Measurements from ENCODE around the gene NPTX2.

NPTX2 gene

GRCh38 chr7:98655611-98656010 is 38.5 kb downstream of the NPTX2 start:
- H2AFZ ChIP-seq (ENCODE audit: low read length, unreplicated experiment) = no peak overlapping the region
- H3K4me3 ChIP-seq (ENCODE audit: low read depth, low read length) = no peak overlapping the region
- H3K36me3 ChIP-seq (ENCODE audit: insufficient read depth, low read length) = no peaks in the 10 kb centered on the region
- peaks cover 32% of the 10 kb centered on the region for H3K27me3 ChIP-seq (ENCODE audit: insufficient read depth, low read length)
- no peaks in the 10 kb centered on the region for H3K4me1 ChIP-seq (ENCODE audit: control insufficient read depth, insufficient read depth, low read length, unreplicated experiment)
- no peak overlapping the region for H3K27ac ChIP-seq (ENCODE audit: low read depth, low read length)
- no peaks in the 10 kb centered on the region for H3K79me2 ChIP-seq (ENCODE audit: control insufficient read depth, insufficient read depth, low read length, unreplicated experiment)

- H3K27ac ChIP-seq (ENCODE audit: low read depth, low read length) = no peak overlapping the region
- no peaks in the 10 kb centered on the region for H3K4me1 ChIP-seq (ENCODE audit: control insufficient read depth, insufficient read depth, low read length, unreplicated experiment)
- no peak overlapping the region for H3K4me3 ChIP-seq (ENCODE audit: low read depth, low read length)
- no peaks in the 10 kb centered on the region for H3K79me2 ChIP-seq (ENCODE audit: control insufficient read depth, insufficient read depth, low read length, unreplicated experiment)
- peaks cover 29% of the 10 kb centered on the region for H3K27me3 ChIP-seq (ENCODE audit: insufficient read depth, low read length)
- H3K36me3 ChIP-seq (ENCODE audit: insufficient read depth, low read length) = no peaks in the 10 kb centered on the region
- H2AFZ ChIP-seq (ENCODE audit: low read length, unreplicated experiment) = no peak overlapping the region
Measured at GRCh38 chr7:98656899-98657298, 39.8 kb downstream of the NPTX2 start.

GRCh38 chr7:98657736-98658135 is 40.7 kb downstream of the NPTX2 start:
- no peak overlapping the region for H3K27ac ChIP-seq (ENCODE audit: low read depth, low read length)
- H3K36me3 ChIP-seq (ENCODE audit: insufficient read depth, low read length) = no peaks in the 10 kb centered on the region
- H2AFZ ChIP-seq (ENCODE audit: low read length, unreplicated experiment) = no peak overlapping the region
- H3K4me1 ChIP-seq (ENCODE audit: control insufficient read depth, insufficient read depth, low read length, unreplicated experiment) = no peaks in the 10 kb centered on the region
- no peaks in the 10 kb centered on the region for H3K79me2 ChIP-seq (ENCODE audit: control insufficient read depth, insufficient read depth, low read length, unreplicated experiment)
- no peak overlapping the region for H3K4me3 ChIP-seq (ENCODE audit: low read depth, low read length)
- peaks cover 25% of the 10 kb centered on the region for H3K27me3 ChIP-seq (ENCODE audit: insufficient read depth, low read length)

- Histone ChIP-seq H3K4me3 (ENCODE audit: low read depth, low read length) (no peak overlapping the region), H3K27ac (ENCODE audit: low read depth, low read length) (no peak overlapping the region), H3K36me3 (ENCODE audit: insufficient read depth, low read length) (no peaks in the 10 kb centered on the region), H3K27me3 (ENCODE audit: insufficient read depth, low read length) (peaks cover 27% of the 10 kb centered on the region), H2AFZ (ENCODE audit: low read length, unreplicated experiment) (no peak overlapping the region), H3K79me2 (ENCODE audit: control insufficient read depth, insufficient read depth, low read length, unreplicated experiment) (no peaks in the 10 kb centered on the region), H3K4me1 (ENCODE audit: control insufficient read depth, insufficient read depth, low read length, unreplicated experiment) (no peaks in the 10 kb centered on the region)
Measured at GRCh38 chr7:98659756-98660155, 42.7 kb downstream of the NPTX2 start.

GRCh38 chr7:98661607-98662006 is 44.5 kb downstream of the NPTX2 start:
- Histone ChIP-seq H3K79me2 (ENCODE audit: control insufficient read depth, insufficient read depth, low read length, unreplicated experiment) (no peaks in the 10 kb centered on the region), H3K27ac (ENCODE audit: low read depth, low read length) (no peak overlapping the region), H3K4me1 (ENCODE audit: control insufficient read depth, insufficient read depth, low read length, unreplicated experiment) (no peaks in the 10 kb centered on the region), H3K4me3 (ENCODE audit: low read depth, low read length) (no peak overlapping the region), H3K36me3 (ENCODE audit: insufficient read depth, low read length) (no peaks in the 10 kb centered on the region), H3K27me3 (ENCODE audit: insufficient read depth, low read length) (peaks cover 27% of the 10 kb centered on the region), H2AFZ (ENCODE audit: low read length, unreplicated experiment) (no peak overlapping the region)

- H3K4me1 ChIP-seq (ENCODE audit: control insufficient read depth, insufficient read depth, low read length, unreplicated experiment) = no peaks in the 10 kb centered on the region
- H3K79me2 ChIP-seq (ENCODE audit: control insufficient read depth, insufficient read depth, low read length, unreplicated experiment) = no peaks in the 10 kb centered on the region
- H3K27me3 ChIP-seq (ENCODE audit: insufficient read depth, low read length) = peaks cover 26% of the 10 kb centered on the region
- H2AFZ ChIP-seq (ENCODE audit: low read length, unreplicated experiment) = no peak overlapping the region
- H3K36me3 ChIP-seq (ENCODE audit: insufficient read depth, low read length) = no peaks in the 10 kb centered on the region
- no peak overlapping the region for H3K27ac ChIP-seq (ENCODE audit: low read depth, low read length)
- H3K4me3 ChIP-seq (ENCODE audit: low read depth, low read length) = no peak overlapping the region
Measured at GRCh38 chr7:98662289-98662688, 45.2 kb downstream of the NPTX2 start.

- H3K27ac ChIP-seq (ENCODE audit: low read depth, low read length) = no peak overlapping the region
- peaks cover 19% of the 10 kb centered on the region; the same call in 1 of the 2 replicates for H3K27me3 ChIP-seq (ENCODE audit: insufficient read depth, low read length)
- H3K4me3 ChIP-seq (ENCODE audit: low read depth, low read length) = no peak overlapping the region
- no peaks in the 10 kb centered on the region for H3K36me3 ChIP-seq (ENCODE audit: insufficient read depth, low read length)
- no peak overlapping the region for H2AFZ ChIP-seq (ENCODE audit: low read length, unreplicated experiment)
- H3K4me1 ChIP-seq (ENCODE audit: control insufficient read depth, insufficient read depth, low read length, unreplicated experiment) = no peaks in the 10 kb centered on the region
- H3K79me2 ChIP-seq (ENCODE audit: control insufficient read depth, insufficient read depth, low read length, unreplicated experiment) = no peaks in the 10 kb centered on the region
Measured at GRCh38 chr7:98664882-98665281, 47.8 kb downstream of the NPTX2 start.

- peaks cover 27% of the 10 kb centered on the region for H3K27me3 ChIP-seq (ENCODE audit: insufficient read depth, low read length)
- H3K27ac ChIP-seq (ENCODE audit: low read depth, low read length) = no peak overlapping the region
- H3K79me2 ChIP-seq (ENCODE audit: control insufficient read depth, insufficient read depth, low read length, unreplicated experiment) = no peaks in the 10 kb centered on the region
- H3K4me3 ChIP-seq (ENCODE audit: low read depth, low read length) = no peak overlapping the region
- H3K4me1 ChIP-seq (ENCODE audit: control insufficient read depth, insufficient read depth, low read length, unreplicated experiment) = no peaks in the 10 kb centered on the region
- H2AFZ ChIP-seq (ENCODE audit: low read length, unreplicated experiment) = no peak overlapping the region
- H3K36me3 ChIP-seq (ENCODE audit: insufficient read depth, low read length) = no peaks in the 10 kb centered on the region
Measured at GRCh38 chr7:98668255-98668654, 51.2 kb downstream of the NPTX2 start.

GRCh38 chr7:98669329-98670000 is 52.4 kb downstream of the NPTX2 start:
- H3K4me3 ChIP-seq (ENCODE audit: low read depth, low read length) = no peak overlapping the region
- H2AFZ ChIP-seq (ENCODE audit: low read length, unreplicated experiment) = no peak overlapping the region
- H3K36me3 ChIP-seq (ENCODE audit: insufficient read depth, low read length) = no peaks in the 10 kb centered on the region
- no peaks in the 10 kb centered on the region for H3K79me2 ChIP-seq (ENCODE audit: control insufficient read depth, insufficient read depth, low read length, unreplicated experiment)
- H3K27me3 ChIP-seq (ENCODE audit: insufficient read depth, low read length) = peaks cover 27% of the 10 kb centered on the region
- H3K27ac ChIP-seq (ENCODE audit: low read depth, low read length) = no peak overlapping the region
- no peaks in the 10 kb centered on the region for H3K4me1 ChIP-seq (ENCODE audit: control insufficient read depth, insufficient read depth, low read length, unreplicated experiment)

GRCh38 chr7:98670186-98670585 is 53.1 kb downstream of the NPTX2 start:
- H3K36me3 ChIP-seq (ENCODE audit: insufficient read depth, low read length) = no peaks in the 10 kb centered on the region
- no peaks in the 10 kb centered on the region for H3K79me2 ChIP-seq (ENCODE audit: control insufficient read depth, insufficient read depth, low read length, unreplicated experiment)
- peaks cover 24% of the 10 kb centered on the region for H3K27me3 ChIP-seq (ENCODE audit: insufficient read depth, low read length)

GRCh38 chr7:98671733-98672331 is 54.7 kb downstream of the NPTX2 start:
- Histone ChIP-seq H3K4me3 (ENCODE audit: low read depth, low read length) (no peak overlapping the region), H3K79me2 (ENCODE audit: control insufficient read depth, insufficient read depth, low read length, unreplicated experiment) (no peaks in the 10 kb centered on the region), H2AFZ (ENCODE audit: low read length, unreplicated experiment) (no peak overlapping the region), H3K27ac (ENCODE audit: low read depth, low read length) (no peak overlapping the region), H3K4me1 (ENCODE audit: control insufficient read depth, insufficient read depth, low read length, unreplicated experiment) (no peaks in the 10 kb centered on the region), H3K27me3 (ENCODE audit: insufficient read depth, low read length) (peaks cover 24% of the 10 kb centered on the region), H3K36me3 (ENCODE audit: insufficient read depth, low read length) (no peaks in the 10 kb centered on the region)

More at GRCh38 chr7:98670186-98670585, 53.1 kb downstream of the NPTX2 start:
- Histone ChIP-seq H2AFZ (ENCODE audit: low read length, unreplicated experiment) (no peak overlapping the region), H3K27ac (ENCODE audit: low read depth, low read length) (no peak overlapping the region), H3K4me1 (ENCODE audit: control insufficient read depth, insufficient read depth, low read length, unreplicated experiment) (no peaks in the 10 kb centered on the region), H3K4me3 (ENCODE audit: low read depth, low read length) (no peak overlapping the region)
